OCI-LY3 (cell line): ENCODE results near the gene AKAP3.

Source experiments
- EZH2phosphoT487 ChIP-seq: fragments of 200-600 bp; shearing (Covaris generic); IDR thresholded peaks from 2 replicates; pipeline ENCODE4 v1.6.1; 2018; ENCODE audit warnings: antibody characterized with exemption, mixed run types, low read depth
- TF ChIP-seq, protein P1 (sequence below): fragments of 200-600, 300-600 bp; sonication (generic); IDR thresholded peaks from 2 replicates; pipeline ENCODE4 v1.5.1; 2014; ENCODE audit warnings: antibody characterized with exemption, low read length, low read depth

- TF ChIP-seq, protein P1, sequence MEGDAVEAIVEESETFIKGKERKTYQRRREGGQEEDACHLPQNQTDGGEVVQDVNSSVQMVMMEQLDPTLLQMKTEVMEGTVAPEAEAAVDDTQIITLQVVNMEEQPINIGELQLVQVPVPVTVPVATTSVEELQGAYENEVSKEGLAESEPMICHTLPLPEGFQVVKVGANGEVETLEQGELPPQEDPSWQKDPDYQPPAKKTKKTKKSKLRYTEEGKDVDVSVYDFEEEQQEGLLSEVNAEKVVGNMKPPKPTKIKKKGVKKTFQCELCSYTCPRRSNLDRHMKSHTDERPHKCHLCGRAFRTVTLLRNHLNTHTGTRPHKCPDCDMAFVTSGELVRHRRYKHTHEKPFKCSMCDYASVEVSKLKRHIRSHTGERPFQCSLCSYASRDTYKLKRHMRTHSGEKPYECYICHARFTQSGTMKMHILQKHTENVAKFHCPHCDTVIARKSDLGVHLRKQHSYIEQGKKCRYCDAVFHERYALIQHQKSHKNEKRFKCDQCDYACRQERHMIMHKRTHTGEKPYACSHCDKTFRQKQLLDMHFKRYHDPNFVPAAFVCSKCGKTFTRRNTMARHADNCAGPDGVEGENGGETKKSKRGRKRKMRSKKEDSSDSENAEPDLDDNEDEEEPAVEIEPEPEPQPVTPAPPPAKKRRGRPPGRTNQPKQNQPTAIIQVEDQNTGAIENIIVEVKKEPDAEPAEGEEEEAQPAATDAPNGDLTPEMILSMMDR: no peak
- TF ChIP-seq EZH2phosphoT487: no peak
Measured at GRCh38 chr12:4584896-4585295, 64.0 kb downstream of the AKAP3 start.
